Aorta (tissue), 5 donors: ENCODE data around the gene TRMO. TPM values are rescaled to one million over a fixed set of nuclear protein-coding genes. Genes with fewer than 3 reads are reported as not detected.

Experiments used
- ATAC-seq: fragments of 200-7000 bp; cut with Tn5 transposase; one replicate; pipeline ENCODE4 v1.9.1; 2022; ENCODE audit warnings: moderate library complexity; ENCODE audit not compliant: low FRiP score
- DNase-seq, 2 donors: peaks; one replicate each; pipeline ENCODE4 v3.0.0-alpha.2; 2020
- H3K27ac ChIP-seq, 2 donors: one replicate each; pipeline ENCODE4 v1.5.1; 2013; ENCODE audit warnings: low read length in 2 of 2, mild to moderate bottlenecking in 2 of 2, moderate library complexity in 2 of 2, control low read depth in 1 of 2, inconsistent platforms in 1 of 2, low read depth in 1 of 2
- H3K27me3 ChIP-seq, 2 donors: one replicate each; pipeline ENCODE4 v1.6.1; 2013; ENCODE audit warnings: control low read depth in 1 of 2, low read length in 1 of 2, mild to moderate bottlenecking in 1 of 2, moderate library complexity in 1 of 2; ENCODE audit not compliant: insufficient read depth in 2 of 2, control insufficient read depth in 1 of 2
- H3K36me3 ChIP-seq, 2 donors: one replicate each; pipeline ENCODE4 v1.6.1; 2013; ENCODE audit warnings: control low read depth in 1 of 2, low read length in 1 of 2, mild to moderate bottlenecking in 1 of 2; ENCODE audit not compliant: insufficient read depth in 2 of 2, control insufficient read depth in 1 of 2
- H3K4me1 ChIP-seq, 2 donors: one replicate each; pipeline ENCODE4 v1.6.1; 2013; ENCODE audit warnings: low read length in 2 of 2, control low read depth in 1 of 2, mild to moderate bottlenecking in 1 of 2, moderate library complexity in 1 of 2; ENCODE audit not compliant: insufficient read depth in 2 of 2, control insufficient read depth in 1 of 2
- H3K4me3 ChIP-seq, 2 donors: one replicate each; pipeline ENCODE4 v1.5.1; 2013; ENCODE audit warnings: low read length in 2 of 2, control low read depth in 1 of 2, mild to moderate bottlenecking in 1 of 2
- H3K9me3 ChIP-seq: one replicate; pipeline ENCODE4 v1.6.1; 2013; ENCODE audit warnings: mild to moderate bottlenecking, low read length; ENCODE audit not compliant: control insufficient read depth
- WGBS, 2 donors: extraction: QIAGEN DNeasy Blood & Tissue Kit; methylation state at CpG; one replicate each; pipeline ENCODE4 v1.1.7; 2013; 5-methylcytosine and 5-hydroxymethylcytosine counted together
- intact Hi-C, 2 donors: fragments of 100-400 bp; cut with DNase I; formaldehyde crosslinking; loops; one replicate each; pipeline versions ENCODE4 v1.14.2 to v1.15.0; 2022
- polyA plus RNA-seq, 2 donors: library from polyadenylated mRNA; stranded (reverse); fragments of 200-250 nt; gene quantifications; one replicate each; pipeline ENCODE4 v1.2.3, GENCODE V29; 2013
- total RNA-seq, 2 donors: library from RNA; stranded (reverse); fragmentation: NEBNext Ultra II Directional; extraction: Animal tissue kit (Norgen Biotek cat#: 25700); gene quantifications; one replicate each; pipeline ENCODE4 v1.2.1, GENCODE V29; 2021
- donor health status: healthy with polysubstance abuse.
- donor health status: Bipolar disorder and iron deficiency.
- donor health status: DM: no; HTN: no; CAD: no.
- donor health status: DM: no; HTN: no; CAD: no.
- donor health status: DM: yes; HTN: yes; CAD: no.

The TRMO gene
- total and polyA plus RNA-seq, 4 donors = 5.5 to 10.7 (median 8.6) TPM

DNA sequence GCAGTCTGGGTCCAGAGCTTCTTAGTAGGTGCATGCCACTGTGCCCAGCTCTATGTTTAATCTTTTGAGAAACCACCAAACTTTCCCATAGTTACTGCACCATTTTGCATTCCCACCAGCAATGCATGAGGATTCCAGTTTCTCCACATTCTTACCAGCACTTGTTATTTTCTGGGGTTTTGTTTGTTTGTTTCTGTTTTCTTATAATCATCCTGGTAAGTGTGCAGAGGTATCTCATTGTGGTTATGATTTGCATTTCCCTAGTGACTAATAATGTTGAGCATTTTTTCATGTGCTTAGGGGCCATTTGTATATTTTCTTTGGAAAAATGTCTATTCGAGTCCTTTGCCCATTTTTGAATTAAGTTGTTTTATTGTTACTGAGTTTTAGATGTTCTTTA lies 57.9 kb downstream of the TRMO start:
- no peak for ATAC-seq
- intact Hi-C loops = no loop called here
- 46 to 59% methylated on average over 1 of the region's 1 CpG for WGBS, 2 donors
- peaks cover 7% of the 10 kb centered on the region for H3K9me3 ChIP-seq
- H3K27ac ChIP-seq = no peak overlapping the region
- no peaks in the 10 kb centered on the region for H3K36me3 ChIP-seq
- H3K27me3 ChIP-seq = no peaks in the 10 kb centered on the region
- DNase-seq = no peak
- H3K4me1 ChIP-seq = no peaks in the 10 kb centered on the region
- no peak overlapping the region for H3K4me3 ChIP-seq

DNA sequence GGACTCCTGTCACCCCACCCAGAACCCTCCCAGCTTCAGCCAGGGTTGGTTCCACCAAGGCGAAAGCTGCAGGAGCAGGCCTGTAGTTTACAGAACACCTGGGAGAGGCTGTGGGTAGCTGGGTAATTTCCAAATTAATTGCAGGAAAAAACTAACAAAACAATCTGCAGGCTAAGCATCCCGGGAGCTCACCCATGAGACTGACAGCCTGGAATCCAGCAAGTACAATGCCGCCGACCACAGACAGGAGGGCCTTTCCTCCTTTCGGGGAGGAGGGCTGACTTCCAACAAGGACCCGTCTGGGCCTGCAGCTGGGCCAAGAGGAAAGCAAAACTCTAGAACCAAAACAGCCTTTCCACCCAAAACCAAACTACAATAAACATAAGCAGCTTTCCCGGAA lies 59.0 kb downstream of the TRMO start:
- H3K4me1 ChIP-seq = no peaks in the 10 kb centered on the region
- no peaks in the 10 kb centered on the region for H3K36me3 ChIP-seq
- intact Hi-C loops = no loop called here
- no peak overlapping the region for H3K27ac ChIP-seq
- peaks cover 4% of the 10 kb centered on the region for H3K9me3 ChIP-seq
- WGBS, 2 donors = 67 to 75% methylated on average over 7 of the region's 7 CpGs
- no peak overlapping the region for H3K4me3 ChIP-seq
- ATAC-seq (no peak), DNase-seq (no peak)
- H3K27me3 ChIP-seq = no peaks in the 10 kb centered on the region

DNA sequence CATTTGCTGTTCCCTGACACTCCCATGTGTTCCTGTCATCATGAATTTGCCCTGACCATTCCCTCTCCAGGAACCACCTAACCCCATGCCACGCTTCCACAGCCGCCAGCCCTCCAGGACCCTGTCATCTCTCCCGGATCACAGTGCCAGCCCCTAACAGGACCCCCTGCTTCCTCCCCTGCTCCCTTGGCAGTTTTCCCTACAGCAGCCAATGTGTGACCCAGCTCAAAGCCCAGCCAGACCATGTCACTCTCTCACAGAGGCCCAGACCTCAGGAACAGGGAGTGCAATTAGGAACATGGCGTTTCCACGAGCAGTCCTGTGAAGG lies 61.2 kb downstream of the TRMO start:
- H3K36me3 ChIP-seq = no peaks in the 10 kb centered on the region
- WGBS, 2 donors = 56 to 70% methylated on average over 5 of the region's 5 CpGs
- H3K4me3 ChIP-seq = no peak overlapping the region
- DNase-seq (no peak), ATAC-seq (no peak)
- intact Hi-C loops = no loop called here
- peaks cover 0 to 2% of the 10 kb centered on the region in 2 donors for H3K27me3 ChIP-seq
- no peaks in the 10 kb centered on the region for H3K4me1 ChIP-seq
- no peak overlapping the region for H3K27ac ChIP-seq
- peaks cover 4% of the 10 kb centered on the region for H3K9me3 ChIP-seq

DNA sequence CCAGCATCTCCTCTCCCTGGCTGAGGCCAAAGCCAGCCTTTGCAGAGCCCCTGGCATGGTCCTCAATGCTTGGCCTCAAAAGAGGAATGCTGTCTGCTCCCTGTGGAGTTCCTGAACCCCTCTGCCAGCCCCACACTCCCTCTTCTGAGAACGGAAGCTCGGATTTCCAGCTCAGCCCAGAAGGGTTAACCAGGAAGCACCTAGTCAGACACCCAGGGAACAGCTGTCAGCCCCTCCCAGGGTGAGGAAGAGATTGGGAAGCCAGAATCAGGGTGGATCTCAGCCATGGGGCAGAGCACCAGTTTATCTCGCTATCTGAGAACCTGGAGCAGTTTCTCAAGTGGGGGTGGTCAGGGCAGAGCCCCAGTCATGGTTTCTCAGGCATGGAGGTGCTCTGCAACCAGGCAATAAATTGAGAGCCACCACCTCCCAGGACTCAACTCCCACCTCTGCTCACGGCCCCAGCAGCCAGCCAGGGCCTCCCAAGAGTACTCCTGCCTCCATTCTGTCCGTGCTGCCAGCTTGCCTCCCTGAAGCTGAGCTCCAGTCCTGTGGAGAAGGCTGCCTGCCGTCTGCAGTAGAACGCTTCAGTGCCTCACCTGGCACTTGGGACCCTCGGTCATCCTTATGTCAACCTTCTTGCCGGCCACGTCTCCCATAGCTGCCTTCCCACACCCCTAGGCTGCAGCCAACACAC lies 61.7 kb downstream of the TRMO start:
- 25 to 44% methylated on average over 10 of the region's 10 CpGs for WGBS, 2 donors
- ATAC-seq (no peak), DNase-seq (no peak)
- intact Hi-C loops = no loop called here
- no peak overlapping the region for H3K27ac ChIP-seq
- peaks cover 4% of the 10 kb centered on the region for H3K9me3 ChIP-seq
- no peaks in the 10 kb centered on the region for H3K36me3 ChIP-seq
- no peaks in the 10 kb centered on the region for H3K4me1 ChIP-seq
- peaks cover 0 to 2% of the 10 kb centered on the region in 2 donors for H3K27me3 ChIP-seq
- H3K4me3 ChIP-seq = no peak overlapping the region

DNA sequence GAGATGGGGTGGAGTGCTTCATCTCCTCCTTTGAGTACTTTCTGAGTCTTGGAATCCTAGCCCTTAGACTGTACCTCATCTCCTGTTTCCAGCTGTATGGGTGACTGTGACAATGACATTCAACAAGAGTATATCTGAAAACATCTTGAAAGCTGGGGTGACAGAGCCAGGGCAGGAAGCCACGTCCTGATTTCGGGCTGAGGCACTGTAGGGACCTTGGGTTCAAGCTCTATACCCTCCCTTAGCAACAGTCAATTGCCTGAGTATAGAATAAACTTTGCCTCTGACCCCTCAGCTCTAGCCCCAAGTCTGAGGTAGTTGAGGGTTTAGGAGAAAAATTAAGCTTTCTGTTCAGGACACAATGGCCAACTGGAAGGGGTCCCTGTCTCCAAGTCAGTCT lies 63.0 kb downstream of the TRMO start:
- intact Hi-C loops = no loop called here
- peaks cover 1% of the 10 kb centered on the region for H3K9me3 ChIP-seq
- peaks cover 0 to 2% of the 10 kb centered on the region in 2 donors for H3K27me3 ChIP-seq
- no peak for ATAC-seq
- H3K4me1 ChIP-seq = no peaks in the 10 kb centered on the region
- no peak overlapping the region for H3K4me3 ChIP-seq
- no peak overlapping the region for H3K27ac ChIP-seq
- 50 to 54% methylated on average over 2 of the region's 2 CpGs for WGBS, 2 donors
- no peaks in the 10 kb centered on the region for H3K36me3 ChIP-seq
- no peak for DNase-seq

DNA sequence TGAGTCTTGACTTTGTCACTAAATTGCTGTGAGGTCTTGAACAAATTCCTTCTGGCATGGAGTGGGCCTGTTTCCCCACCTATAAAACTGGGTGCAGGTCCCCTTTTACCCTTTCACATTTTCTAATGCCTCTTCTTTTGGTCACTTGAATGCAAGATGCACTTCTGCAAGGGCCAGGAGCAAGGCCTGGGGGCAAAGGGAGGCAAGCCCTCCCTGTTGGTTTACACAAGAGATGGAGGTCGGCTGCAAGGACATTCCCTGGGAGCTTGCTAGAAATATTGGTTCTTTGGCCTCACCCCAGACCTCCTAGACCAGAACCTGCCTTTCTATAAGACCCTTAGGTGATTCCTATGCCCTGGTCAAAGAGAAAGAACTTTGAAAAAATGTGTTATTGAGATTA lies 63.5 kb downstream of the TRMO start:
- intact Hi-C loops = no loop called here
- Histone ChIP-seq H3K27ac (no peak overlapping the region), H3K36me3 (no peaks in the 10 kb centered on the region), H3K4me1 (no peaks in the 10 kb centered on the region), H3K9me3 (no peaks in the 10 kb centered on the region), H3K4me3 (no peak overlapping the region), H3K27me3 (peaks cover 0 to 2% of the 10 kb centered on the region in 2 donors)
- WGBS, 2 donors = 55 to 89% methylated on average over 1 of the region's 1 CpG
- DNase-seq = no peak
- ATAC-seq = no peak

DNA sequence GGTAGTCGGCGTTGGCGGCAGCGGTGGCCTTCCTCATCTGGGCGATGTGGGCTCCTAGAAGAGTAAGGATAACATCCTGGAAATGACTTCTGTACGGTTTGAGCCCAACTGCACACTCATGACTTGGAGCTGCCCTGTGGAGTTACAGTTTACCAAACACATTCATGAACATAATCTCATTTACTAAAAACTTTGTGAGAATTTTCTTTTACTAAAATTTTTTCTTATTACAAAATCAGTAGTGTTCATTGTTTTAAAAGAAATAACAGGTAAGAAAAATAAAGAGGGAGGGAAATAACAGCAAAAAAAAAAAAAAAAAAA lies 63.9 kb downstream of the TRMO start:
- no peaks in the 10 kb centered on the region for H3K36me3 ChIP-seq
- H3K27me3 ChIP-seq = peaks cover 0 to 2% of the 10 kb centered on the region in 2 donors
- WGBS, 2 donors = 16 to 28% methylated on average over 6 of the region's 6 CpGs
- H3K27ac ChIP-seq = no peak overlapping the region
- intact Hi-C loops = no loop called here
- DNase-seq (no peak), ATAC-seq (no peak)
- no peaks in the 10 kb centered on the region for H3K9me3 ChIP-seq
- H3K4me1 ChIP-seq = no peaks in the 10 kb centered on the region
- H3K4me3 ChIP-seq = no peak overlapping the region

DNA sequence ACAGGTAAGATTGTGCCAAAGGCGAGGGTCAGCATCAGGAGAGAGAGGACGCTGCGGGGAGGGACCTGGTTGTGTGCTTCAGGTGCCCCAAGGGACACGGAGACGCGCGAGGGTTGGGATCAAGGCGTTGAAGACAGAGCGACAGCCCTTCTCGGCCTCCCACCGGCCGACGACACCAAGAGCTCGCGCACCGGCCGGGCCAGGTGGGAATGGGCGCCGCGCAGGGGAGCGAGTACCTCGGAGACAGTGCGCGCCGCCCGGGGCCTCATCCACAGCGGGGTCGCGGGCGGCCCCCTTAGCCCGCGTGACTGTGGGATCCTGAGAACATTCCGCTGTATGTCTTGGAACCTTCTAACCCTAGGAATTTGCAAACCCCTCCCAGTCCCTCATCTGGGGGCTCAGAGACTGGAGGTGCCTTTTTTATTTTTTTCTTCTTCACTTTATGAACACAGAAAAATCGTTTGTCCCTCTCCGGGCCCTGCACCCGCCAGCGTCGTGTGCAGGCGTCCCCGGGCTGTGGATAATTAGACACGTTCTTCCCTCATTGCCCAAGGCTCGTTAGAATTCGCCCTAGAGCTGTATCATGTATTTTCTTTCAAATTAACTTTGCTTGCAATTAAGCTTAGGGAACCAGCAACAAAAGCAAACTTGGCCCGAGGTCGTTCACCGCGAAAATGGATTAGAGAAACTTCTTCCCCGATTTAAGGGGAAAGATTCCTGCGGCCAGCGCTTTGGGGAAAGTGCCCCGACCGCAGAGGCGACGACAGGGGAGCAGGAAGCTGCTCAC lies 64.5 kb downstream of the TRMO start:
- Histone ChIP-seq H3K4me1 (no peaks in the 10 kb centered on the region), H3K36me3 (no peaks in the 10 kb centered on the region), H3K9me3 (no peaks in the 10 kb centered on the region), H3K27me3 (peaks cover 0 to 2% of the 10 kb centered on the region in 2 donors), H3K27ac (no peak overlapping the region), H3K4me3 (no peak overlapping the region)
- no peak for DNase-seq
- intact Hi-C loops = no loop called here
- ATAC-seq = no peak
- WGBS, 2 donors = 5 to 8% methylated on average over 54 of the region's 54 CpGs
